ENCODE results near the gene C19orf47. TPM values are rescaled to one million over a fixed set of nuclear protein-coding genes. Genes with fewer than 3 reads are reported as not detected.

Gene C19orf47, protein sequence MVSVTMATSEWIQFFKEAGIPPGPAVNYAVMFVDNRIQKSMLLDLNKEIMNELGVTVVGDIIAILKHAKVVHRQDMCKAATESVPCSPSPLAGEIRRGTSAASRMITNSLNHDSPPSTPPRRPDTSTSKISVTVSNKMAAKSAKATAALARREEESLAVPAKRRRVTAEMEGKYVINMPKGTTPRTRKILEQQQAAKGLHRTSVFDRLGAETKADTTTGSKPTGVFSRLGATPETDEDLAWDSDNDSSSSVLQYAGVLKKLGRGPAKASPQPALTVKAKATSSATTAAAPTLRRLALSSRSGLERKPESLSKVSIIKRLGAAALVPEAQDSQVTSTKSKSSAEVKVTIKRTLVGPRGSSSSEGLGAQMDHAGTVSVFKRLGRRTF
- polyA plus RNA-seq = 10 to 100 TPM in 1 of 4 donors, 1 to 10 TPM in 3; 5.1 to 13.2 (median 7.4) TPM
- long read RNA-seq, donor 1, partial matches to known transcripts = 0 of 1 reads
- long read RNA-seq, donor 1, other reads (novel, unspliced or antisense) = 0 of 1 reads
- long read RNA-seq, donor 2 = 0 reads
- long read RNA-seq, donor 3 = 0 reads
- long read RNA-seq, donor 4 = 0 reads
- long read RNA-seq, donor 5 = 0 reads
- long read RNA-seq, donor 6, partial matches to known transcripts = 191 of 191 reads
- long read RNA-seq, donor 6, other reads (novel, unspliced or antisense) = 0 of 191 reads
- long read RNA-seq, donor 7, transcript C19orf47-209 (2 exons, 583 nt) = major isoform, 7 of 21 reads
- long read RNA-seq, donor 7, partial matches to known transcripts = 12 of 21 reads
- long read RNA-seq, donor 7, other reads (novel, unspliced or antisense) = 0 of 21 reads
- long read RNA-seq, donor 8 = 0 reads
- long read RNA-seq, donor 9 = 0 reads
- long read RNA-seq, donor 10, partial matches to known transcripts = 269 of 279 reads
- long read RNA-seq, donor 10, other reads (novel, unspliced or antisense) = 10 of 279 reads

DNA sequence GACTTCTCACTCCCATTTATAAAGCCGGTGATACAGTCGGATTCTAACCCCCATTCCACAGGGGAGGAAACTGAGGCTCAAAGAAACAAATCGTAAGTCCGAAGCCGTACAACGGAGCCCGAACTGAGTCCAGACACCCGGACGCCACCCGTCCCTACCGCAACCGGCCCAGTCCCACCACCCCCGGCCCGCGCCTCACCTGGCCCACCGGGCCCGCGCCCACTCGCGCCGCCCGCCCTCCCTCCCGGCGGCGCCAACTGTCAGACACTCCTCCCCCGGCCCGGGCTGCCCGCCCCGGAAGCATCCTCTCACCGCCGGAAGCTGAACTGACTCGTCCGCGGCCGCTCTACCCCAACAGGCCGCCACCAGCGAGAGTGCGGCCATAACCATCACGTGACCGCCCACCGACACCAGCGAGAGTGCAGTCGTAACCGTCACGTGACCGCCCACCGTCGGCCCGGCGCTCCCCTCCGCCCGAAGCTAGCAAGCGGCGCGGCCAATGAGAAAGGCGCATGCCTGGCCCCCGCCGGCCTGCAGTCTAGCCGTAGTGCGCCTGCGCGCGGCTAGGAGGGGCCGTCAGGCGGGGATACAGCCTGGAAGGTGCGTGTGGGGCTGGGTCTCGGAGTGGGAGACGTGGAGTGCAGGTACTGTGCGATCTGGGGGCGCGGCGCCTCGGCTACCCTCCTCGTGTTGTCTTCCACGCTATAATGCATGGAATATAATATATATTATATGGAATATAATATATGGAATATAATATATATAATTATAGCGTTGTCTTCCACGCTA, at the start of gene C19orf47, which contains the start of gene PLD3:
Gene C19orf47, minus strand, starts transcription at position 273 of the 789 bp plus-strand sequence. CDS start 6,540 bp downstream, outside the sequence.
Gene PLD3, plus strand, starts transcription at position 571 of the 789 bp plus-strand sequence. CDS start 17,789 bp downstream, outside the sequence.
- peak within 1 kb of the TSS in 2 of 3 donors; percentile 44 to 83 for H3K27ac ChIP-seq (ENCODE audit: low read depth in 1 of 3, low read length in 2 of 3)
- no peaks in the 10 kb centered on the region for H3K9me3 ChIP-seq (ENCODE audit: control insufficient read depth in 2 of 2, insufficient read depth in 1 of 2, low read depth in 1 of 2, low read length in 1 of 2)
- peaks cover 0 to 2% (median 0%) of the 10 kb centered on the region in 3 donors for H3K36me3 ChIP-seq (ENCODE audit: control insufficient read depth in 3 of 3, insufficient read depth in 2 of 3, low read depth in 1 of 3, low read length in 3 of 3)
- DNase-seq (peak; percentile 99 to 100), FAIRE-seq (no peak)
- no peaks in the 10 kb centered on the region for H3K27me3 ChIP-seq (ENCODE audit: control insufficient read depth in 3 of 3, insufficient read depth in 3 of 3, low read length in 3 of 3)
- H3K4me3 ChIP-seq (ENCODE audit: low read depth in 1 of 3, low read length in 3 of 3) = peak within 1 kb of the TSS; percentile 62 to 90 (median 83)
- peaks cover 0 to 3% (median 0%) of the 10 kb centered on the region in 3 donors for H3K4me1 ChIP-seq (ENCODE audit: control insufficient read depth in 3 of 3, insufficient read depth in 2 of 3, low read depth in 1 of 3, low read length in 2 of 3)
- 1% methylated on average over 64 to 77 of the region's 77 CpGs for WGBS, 3 donors

DNA sequence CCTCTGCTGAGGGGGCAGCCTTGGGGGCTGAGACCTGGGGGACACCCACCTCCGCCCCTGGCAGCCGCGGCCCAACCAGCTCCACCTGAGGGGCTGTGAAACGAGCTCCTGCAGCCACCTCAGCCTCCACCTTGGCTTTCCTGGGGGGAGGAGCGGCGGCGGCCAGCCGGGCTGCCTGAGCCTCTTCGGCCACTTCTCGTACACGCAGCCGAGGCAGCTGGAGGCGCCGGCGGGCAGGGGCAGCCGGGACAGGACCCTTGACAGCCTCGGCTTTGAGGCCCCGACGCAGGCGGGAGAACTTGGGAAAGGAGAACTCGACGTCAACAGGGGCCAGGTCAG, 49.3 kb upstream of the C19orf47 start:
- WGBS, 3 donors = 92 to 96% (median 94%) methylated on average over 17 to 22 of the region's 22 CpGs
- no peaks in the 10 kb centered on the region for H3K27me3 ChIP-seq (ENCODE audit: control insufficient read depth in 3 of 3, insufficient read depth in 3 of 3, low read length in 3 of 3)
- FAIRE-seq (no peak), DNase-seq (no peak)
- no peaks in the 10 kb centered on the region for H3K9me3 ChIP-seq (ENCODE audit: control insufficient read depth in 2 of 2, insufficient read depth in 1 of 2, low read depth in 1 of 2, low read length in 1 of 2)
- H3K4me1 ChIP-seq (ENCODE audit: control insufficient read depth in 3 of 3, insufficient read depth in 2 of 3, low read depth in 1 of 3, low read length in 2 of 3) = peaks cover 0 to 9% (median 2%) of the 10 kb centered on the region in 3 donors
- no peak overlapping the region for H3K4me3 ChIP-seq (ENCODE audit: low read depth in 1 of 3, low read length in 3 of 3)
- H3K36me3 ChIP-seq (ENCODE audit: control insufficient read depth in 3 of 3, insufficient read depth in 2 of 3, low read depth in 1 of 3, low read length in 3 of 3) = peaks cover 0 to 11% (median 3%) of the 10 kb centered on the region in 3 donors
- no peak overlapping the region for H3K27ac ChIP-seq (ENCODE audit: low read depth in 1 of 3, low read length in 2 of 3)

DNA sequence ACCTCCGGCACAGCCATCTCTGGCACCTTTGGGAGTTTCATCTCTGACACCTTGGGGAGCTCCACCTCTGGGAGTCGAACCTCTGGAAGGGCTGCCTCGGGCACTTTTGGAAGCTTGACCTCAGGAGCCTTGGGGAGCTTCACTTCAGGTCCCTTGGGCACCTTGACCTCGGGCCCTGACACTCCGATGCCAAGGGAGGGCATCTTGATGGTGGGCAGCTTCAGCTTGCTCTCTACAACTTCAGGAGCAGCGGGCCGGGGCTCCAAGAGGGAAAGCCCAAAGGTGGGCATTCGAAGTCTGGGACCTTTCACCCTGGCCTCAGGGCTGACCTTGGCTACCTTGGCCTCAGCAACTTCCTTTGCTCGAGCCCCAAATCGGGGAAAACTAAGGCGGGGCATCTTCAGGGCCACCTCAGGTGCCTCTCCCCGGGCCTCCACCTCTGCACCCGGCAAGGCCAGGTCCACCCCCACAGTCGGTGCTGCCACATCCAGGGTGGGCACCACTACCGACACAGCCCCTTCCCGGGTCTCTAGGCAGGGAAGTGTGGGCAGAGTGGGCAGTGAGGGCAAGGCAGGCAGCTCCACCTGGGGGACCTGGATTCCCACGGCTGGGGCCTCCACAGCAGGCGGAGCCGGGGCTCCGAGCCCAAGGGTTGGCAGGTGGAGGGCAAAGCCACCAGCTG, 48.8 kb upstream of the C19orf47 start:
- no peak for DNase-seq
- Histone ChIP-seq H3K9me3 (ENCODE audit: control insufficient read depth in 2 of 2, insufficient read depth in 1 of 2, low read depth in 1 of 2, low read length in 1 of 2) (no peaks in the 10 kb centered on the region), H3K36me3 (ENCODE audit: control insufficient read depth in 3 of 3, insufficient read depth in 2 of 3, low read depth in 1 of 3, low read length in 3 of 3) (peaks cover 0 to 11% (median 3%) of the 10 kb centered on the region in 3 donors), H3K27me3 (ENCODE audit: control insufficient read depth in 3 of 3, insufficient read depth in 3 of 3, low read length in 3 of 3) (no peaks in the 10 kb centered on the region), H3K27ac (ENCODE audit: low read depth in 1 of 3, low read length in 2 of 3) (no peak overlapping the region), H3K4me1 (ENCODE audit: control insufficient read depth in 3 of 3, insufficient read depth in 2 of 3, low read depth in 1 of 3, low read length in 2 of 3) (peaks cover 0 to 9% (median 2%) of the 10 kb centered on the region in 3 donors), H3K4me3 (ENCODE audit: low read depth in 1 of 3, low read length in 3 of 3) (no peak overlapping the region)
- no peak for FAIRE-seq
- WGBS, 3 donors = 85 to 86% (median 85%) methylated on average over 19 to 20 of the region's 20 CpGs

DNA sequence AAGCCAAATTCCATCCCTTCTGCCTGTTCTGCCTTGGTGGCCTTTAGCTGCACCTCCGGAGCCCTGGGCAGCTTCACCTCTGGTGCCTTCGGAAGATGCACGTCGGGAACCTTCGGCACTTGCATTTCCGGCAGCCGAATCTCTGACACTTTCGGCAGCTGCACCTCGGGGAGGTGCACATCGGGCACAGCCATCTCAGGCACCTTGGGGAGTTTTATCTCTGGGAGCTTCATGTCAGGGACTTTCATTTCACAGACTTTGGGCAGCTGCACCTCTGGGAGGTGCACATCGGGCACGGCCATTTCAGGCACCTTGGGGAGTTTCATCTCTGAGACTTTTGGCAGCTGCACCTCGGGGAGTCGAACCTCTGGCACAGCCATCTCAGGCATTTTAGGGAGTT, 47.8 kb upstream of the C19orf47 start:
- Histone ChIP-seq H3K4me1 (ENCODE audit: control insufficient read depth in 3 of 3, insufficient read depth in 2 of 3, low read depth in 1 of 3, low read length in 2 of 3) (peaks cover 0 to 9% (median 2%) of the 10 kb centered on the region in 3 donors), H3K4me3 (ENCODE audit: low read depth in 1 of 3, low read length in 3 of 3) (no peak overlapping the region), H3K27ac (ENCODE audit: low read depth in 1 of 3, low read length in 2 of 3) (no peak overlapping the region), H3K9me3 (ENCODE audit: control insufficient read depth in 2 of 2, insufficient read depth in 1 of 2, low read depth in 1 of 2, low read length in 1 of 2) (no peaks in the 10 kb centered on the region), H3K27me3 (ENCODE audit: control insufficient read depth in 3 of 3, insufficient read depth in 3 of 3, low read length in 3 of 3) (no peaks in the 10 kb centered on the region), H3K36me3 (ENCODE audit: control insufficient read depth in 3 of 3, insufficient read depth in 2 of 3, low read depth in 1 of 3, low read length in 3 of 3) (peaks cover 0 to 11% (median 3%) of the 10 kb centered on the region in 3 donors)
- DNase-seq (no peak), FAIRE-seq (no peak)
- WGBS, 3 donors = 83 to 89% (median 86%) methylated on average over 14 of the region's 14 CpGs

DNA sequence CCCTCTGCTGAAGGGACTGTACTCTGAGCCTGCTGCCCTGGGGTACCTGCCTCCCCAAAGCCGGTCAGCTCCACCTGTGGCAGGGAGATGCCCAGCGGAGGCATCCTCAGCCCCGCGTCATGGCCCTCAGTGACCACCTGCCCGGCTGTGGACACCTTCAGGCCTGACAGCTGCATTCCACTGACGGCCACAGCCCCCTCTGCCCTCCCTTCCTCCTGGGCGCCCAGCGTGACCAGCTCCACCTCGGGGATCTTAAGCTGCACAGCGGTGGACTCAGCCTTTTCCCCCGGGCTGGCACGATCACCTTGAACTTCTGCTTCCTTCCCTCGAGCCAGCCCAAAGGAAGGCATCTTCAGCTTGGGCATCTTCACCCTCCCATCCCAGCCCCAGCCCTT, 46.6 kb upstream of the C19orf47 start:
- H3K27ac ChIP-seq (ENCODE audit: low read depth in 1 of 3, low read length in 2 of 3) = no peak overlapping the region
- no peak for FAIRE-seq
- no peak for DNase-seq
- WGBS, 3 donors = 68 to 79% (median 75%) methylated on average over 10 to 13 of the region's 13 CpGs
- no peaks in the 10 kb centered on the region for H3K27me3 ChIP-seq (ENCODE audit: control insufficient read depth in 3 of 3, insufficient read depth in 3 of 3, low read length in 3 of 3)
- H3K36me3 ChIP-seq (ENCODE audit: control insufficient read depth in 3 of 3, insufficient read depth in 2 of 3, low read depth in 1 of 3, low read length in 3 of 3) = peaks cover 0 to 11% (median 3%) of the 10 kb centered on the region in 3 donors
- no peaks in the 10 kb centered on the region for H3K9me3 ChIP-seq (ENCODE audit: control insufficient read depth in 2 of 2, insufficient read depth in 1 of 2, low read depth in 1 of 2, low read length in 1 of 2)
- no peak overlapping the region for H3K4me3 ChIP-seq (ENCODE audit: low read depth in 1 of 3, low read length in 3 of 3)
- H3K4me1 ChIP-seq (ENCODE audit: control insufficient read depth in 3 of 3, insufficient read depth in 2 of 3, low read depth in 1 of 3, low read length in 2 of 3) = peaks cover 0 to 9% (median 2%) of the 10 kb centered on the region in 3 donors

DNA sequence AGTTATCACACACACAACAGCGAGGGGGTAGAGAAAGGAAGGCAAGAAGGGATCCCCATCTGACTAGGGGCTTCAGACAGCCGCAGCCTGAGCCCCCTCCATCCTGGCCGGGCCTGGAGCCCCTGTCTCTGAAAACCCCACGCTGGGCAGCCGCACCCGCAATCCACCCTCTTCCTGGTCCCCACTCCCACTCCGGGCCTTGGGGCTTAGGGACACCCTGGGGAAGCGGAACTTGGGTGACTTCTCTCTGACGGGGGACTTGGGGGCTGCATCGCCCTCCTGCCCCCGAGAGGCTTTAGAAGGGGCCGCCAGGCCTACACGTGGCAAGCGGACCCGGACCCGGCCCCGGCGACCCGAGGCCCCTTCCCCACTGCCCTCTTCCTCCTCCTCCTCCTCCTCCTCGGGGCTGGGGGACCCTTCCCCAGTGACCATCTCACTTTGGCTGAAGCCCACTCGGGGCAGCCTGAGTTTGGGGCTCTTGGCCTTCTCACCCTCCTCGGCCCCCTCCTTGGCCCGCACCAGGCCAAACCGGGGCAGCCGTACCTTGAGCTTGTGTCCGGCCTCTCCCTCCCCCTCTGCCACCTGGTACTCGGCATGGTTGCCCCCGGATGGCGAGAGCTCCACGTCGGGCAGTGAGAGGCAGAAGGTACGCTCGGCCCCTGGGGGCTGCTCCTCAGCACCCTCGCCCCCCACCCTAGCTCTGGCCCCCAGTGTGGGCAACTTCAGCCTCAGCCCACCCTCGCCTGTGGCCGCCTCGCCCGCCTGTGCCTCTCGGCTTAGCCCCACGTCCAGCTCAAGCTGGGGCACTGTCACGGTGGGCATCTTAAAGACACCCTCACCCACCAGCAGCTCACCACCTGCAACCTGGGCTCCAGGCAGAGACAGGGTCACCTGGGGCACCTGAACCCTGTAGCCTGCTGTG, 46.0 kb upstream of the C19orf47 start:
- DNase-seq = no peak
- no peak overlapping the region for H3K4me3 ChIP-seq (ENCODE audit: low read depth in 1 of 3, low read length in 3 of 3)
- H3K4me1 ChIP-seq (ENCODE audit: control insufficient read depth in 3 of 3, insufficient read depth in 2 of 3, low read depth in 1 of 3, low read length in 2 of 3) = peaks cover 0 to 9% (median 2%) of the 10 kb centered on the region in 3 donors
- H3K36me3 ChIP-seq (ENCODE audit: control insufficient read depth in 3 of 3, insufficient read depth in 2 of 3, low read depth in 1 of 3, low read length in 3 of 3) = peaks cover 0 to 11% (median 3%) of the 10 kb centered on the region in 3 donors
- no peaks in the 10 kb centered on the region for H3K9me3 ChIP-seq (ENCODE audit: control insufficient read depth in 2 of 2, insufficient read depth in 1 of 2, low read depth in 1 of 2, low read length in 1 of 2)
- no peak for FAIRE-seq
- no peaks in the 10 kb centered on the region for H3K27me3 ChIP-seq (ENCODE audit: control insufficient read depth in 3 of 3, insufficient read depth in 3 of 3, low read length in 3 of 3)
- 86 to 89% (median 88%) methylated on average over 37 to 41 of the region's 41 CpGs for WGBS, 3 donors
- no peak overlapping the region for H3K27ac ChIP-seq (ENCODE audit: low read depth in 1 of 3, low read length in 2 of 3)

Measured in small intestine (tissue), 16 donors.